Glutamatergic neuron (in vitro differentiated cells): Measurements from ENCODE around the gene CREBZF. TPM values are rescaled to one million over a fixed set of nuclear protein-coding genes. Genes with fewer than 3 reads are reported as not detected.

Experiments used
- DNase-seq: peaks from one replicate; pipeline ENCODE4 v3.0.0; 2022
- H3K27ac Mint-ChIP-seq: one replicate; pipeline ENCODE4 v1.8.0; 2020; ENCODE audit warnings: mild to moderate bottlenecking, mixed read lengths, inconsistent platforms; ENCODE audit not compliant: unreplicated experiment
- H3K27me3 Mint-ChIP-seq: one replicate; pipeline ENCODE4 v1.8.0; 2020; ENCODE audit warnings: mild to moderate bottlenecking, moderate library complexity, mixed read lengths, inconsistent platforms; ENCODE audit not compliant: unreplicated experiment
- H3K36me3 Mint-ChIP-seq: one replicate; pipeline ENCODE4 v1.8.0; 2020; ENCODE audit warnings: mild to moderate bottlenecking, mixed read lengths, inconsistent platforms; ENCODE audit not compliant: unreplicated experiment
- H3K4me1 Mint-ChIP-seq: one replicate; pipeline ENCODE4 v1.8.0; 2020; ENCODE audit warnings: mild to moderate bottlenecking, low read depth, mixed read lengths, inconsistent platforms; ENCODE audit not compliant: unreplicated experiment
- H3K4me3 Mint-ChIP-seq: one replicate; pipeline ENCODE4 v1.8.0; 2020; ENCODE audit warnings: mild to moderate bottlenecking, mixed read lengths, inconsistent platforms; ENCODE audit not compliant: unreplicated experiment
- H3K9me3 Mint-ChIP-seq: one replicate; pipeline ENCODE4 v1.8.0; 2020; ENCODE audit warnings: mild to moderate bottlenecking, moderate library complexity, mixed read lengths, inconsistent platforms; ENCODE audit not compliant: unreplicated experiment
- total RNA-seq: library from RNA; stranded (reverse); fragmentation: NEBNext Ultra II Directional; extraction: Animal tissue kit (Norgen Biotek cat#: 25700); gene quantifications from one replicate; pipeline ENCODE4 v1.2.1, GENCODE V29; 2021; ENCODE audit not compliant: unreplicated experiment
- TF ChIP-seq, protein P1 (sequence below): fragments of 200-600 bp; sonication (generic); IDR thresholded peaks from one replicate; pipeline ENCODE4 v1.5.0; 2021; ENCODE audit not compliant: partially characterized antibody, unreplicated experiment

CREBZF gene
- total RNA-seq, 1 donor from 2014 or later, result 44.0 TPM

- DNase-seq, result no peak
- Mint-ChIP-seq H3K27me3 (peaks cover 12% of the 10 kb centered on the region), H3K4me1 (peaks cover 7% of the 10 kb centered on the region), H3K4me3 (peak overlapping the region; percentile 99), H3K27ac (peak overlapping the region; percentile 87), H3K9me3 (peaks cover 2% of the 10 kb centered on the region), H3K36me3 (no peaks in the 10 kb centered on the region)
- TF ChIP-seq, protein P1, sequence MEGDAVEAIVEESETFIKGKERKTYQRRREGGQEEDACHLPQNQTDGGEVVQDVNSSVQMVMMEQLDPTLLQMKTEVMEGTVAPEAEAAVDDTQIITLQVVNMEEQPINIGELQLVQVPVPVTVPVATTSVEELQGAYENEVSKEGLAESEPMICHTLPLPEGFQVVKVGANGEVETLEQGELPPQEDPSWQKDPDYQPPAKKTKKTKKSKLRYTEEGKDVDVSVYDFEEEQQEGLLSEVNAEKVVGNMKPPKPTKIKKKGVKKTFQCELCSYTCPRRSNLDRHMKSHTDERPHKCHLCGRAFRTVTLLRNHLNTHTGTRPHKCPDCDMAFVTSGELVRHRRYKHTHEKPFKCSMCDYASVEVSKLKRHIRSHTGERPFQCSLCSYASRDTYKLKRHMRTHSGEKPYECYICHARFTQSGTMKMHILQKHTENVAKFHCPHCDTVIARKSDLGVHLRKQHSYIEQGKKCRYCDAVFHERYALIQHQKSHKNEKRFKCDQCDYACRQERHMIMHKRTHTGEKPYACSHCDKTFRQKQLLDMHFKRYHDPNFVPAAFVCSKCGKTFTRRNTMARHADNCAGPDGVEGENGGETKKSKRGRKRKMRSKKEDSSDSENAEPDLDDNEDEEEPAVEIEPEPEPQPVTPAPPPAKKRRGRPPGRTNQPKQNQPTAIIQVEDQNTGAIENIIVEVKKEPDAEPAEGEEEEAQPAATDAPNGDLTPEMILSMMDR, result no peak
Observed at GRCh38 chr11:85628771-85629341, 36.1 kb downstream of the CREBZF start.

- TF ChIP-seq, protein P1, result no peak
- Mint-ChIP-seq H3K4me1 (peaks cover 7% of the 10 kb centered on the region), H3K36me3 (no peaks in the 10 kb centered on the region), H3K9me3 (peaks cover 2% of the 10 kb centered on the region), H3K27ac (peak within 1 kb of the TSS; percentile 96), H3K27me3 (peaks cover 12% of the 10 kb centered on the region), H3K4me3 (peak within 1 kb of the TSS; percentile 99)
- DNase-seq, result peak; percentile 97
Observed at GRCh38 chr11:85627998-85628770, 36.7 kb downstream of the CREBZF start, which contains the start of gene TMEM126B. Gene TMEM126B (plus strand): TSS chr11:85628593. CDS start chr11:85628608, 15 bp downstream.

GRCh38 chr11:85627332-85627997 is 37.5 kb downstream of the CREBZF start, which contains the start of gene DLG2:
Gene DLG2 (minus strand): TSS chr11:85627344.
- peak within 1 kb of the TSS; percentile 96 for H3K27ac Mint-ChIP-seq
- H3K4me1 Mint-ChIP-seq, result peaks cover 7% of the 10 kb centered on the region
- peak within 1 kb of the TSS; percentile 99 for H3K4me3 Mint-ChIP-seq
- H3K9me3 Mint-ChIP-seq, result peaks cover 2% of the 10 kb centered on the region
- TF ChIP-seq, protein P1, result no peak
- DNase-seq, result no peak
- peaks cover 12% of the 10 kb centered on the region for H3K27me3 Mint-ChIP-seq
- H3K36me3 Mint-ChIP-seq, result no peaks in the 10 kb centered on the region

DNA sequence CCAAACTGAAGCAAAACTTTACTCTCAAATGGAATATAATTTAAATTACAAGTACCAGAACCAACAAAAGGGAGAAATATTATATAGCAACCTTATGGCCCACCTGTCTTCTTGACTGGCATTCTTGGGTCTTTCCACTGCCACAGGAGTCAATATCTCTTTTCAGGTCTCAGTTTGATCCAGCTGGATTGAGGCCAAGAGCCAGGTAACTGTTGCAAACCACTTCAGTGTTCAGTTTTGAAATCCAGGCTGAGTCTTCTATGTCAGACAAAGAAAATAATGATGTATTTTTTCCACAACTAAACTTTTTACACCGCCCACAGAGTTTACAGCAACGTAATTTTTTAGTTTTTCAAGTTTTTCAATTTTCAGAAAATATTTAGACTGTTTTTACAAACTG is 38.4 kb downstream of the CREBZF start:
- Mint-ChIP-seq H3K4me1 (peaks cover 7% of the 10 kb centered on the region), H3K36me3 (no peaks in the 10 kb centered on the region), H3K27ac (no peak overlapping the region), H3K9me3 (peaks cover 2% of the 10 kb centered on the region), H3K4me3 (peak overlapping the region; percentile 99), H3K27me3 (peaks cover 12% of the 10 kb centered on the region)
- TF ChIP-seq, protein P1, result no peak
- DNase-seq, result no peak

DNA sequence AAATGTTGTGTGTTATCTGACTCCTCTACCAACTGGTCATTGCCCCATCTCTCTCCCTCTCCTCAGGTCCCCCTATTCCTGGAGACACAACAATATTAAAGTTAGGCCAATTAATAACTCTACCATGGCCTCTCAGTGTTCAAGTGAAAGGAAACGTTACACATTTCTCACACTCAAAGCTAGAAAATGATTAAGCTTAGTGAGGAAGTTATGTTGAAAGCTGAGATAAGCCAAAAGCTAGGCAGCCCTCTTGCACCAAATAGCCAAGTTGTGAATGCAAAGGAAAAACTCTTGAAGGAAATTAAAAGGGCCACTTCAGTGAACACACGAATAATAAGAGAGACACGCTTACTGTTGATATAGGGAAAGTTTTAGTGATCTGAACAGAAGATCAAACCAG is 44.7 kb downstream of the CREBZF start:
- no peaks in the 10 kb centered on the region for H3K27me3 Mint-ChIP-seq
- TF ChIP-seq, protein P1, result no peak

More for the DNA sequence above, 44.7 kb downstream of the CREBZF start:
- H3K4me1 Mint-ChIP-seq, result no peaks in the 10 kb centered on the region
- H3K4me3 Mint-ChIP-seq, result no peak overlapping the region
- no peak overlapping the region for H3K27ac Mint-ChIP-seq
- H3K36me3 Mint-ChIP-seq, result no peaks in the 10 kb centered on the region
- H3K9me3 Mint-ChIP-seq, result no peaks in the 10 kb centered on the region
- no peak for DNase-seq
